K562 treated with DMSO at 1 percent for 12 hours (cell line): ENCODE data around the gene TMX3. TPM values are rescaled to one million over a fixed set of nuclear protein-coding genes. Genes with fewer than 3 reads are reported as not detected.

Experiments
- total RNA-seq: library from RNA; unstranded; fragments of 300-600 nt; gene quantifications from 2 replicates; pipeline ENCODE4 v1.2.3, GENCODE V29; 2022; ENCODE audit not compliant: insufficient read depth

TMX3 gene
- total RNA-seq, result 2.8 and 15.3 TPM in 2 replicates

GRCh38 chr18:68714712-68715496 lies at the start of gene TMX3:
TSS of gene TMX3 (minus strand) at chr18:68715108. CDS start at chr18:68714981, 127 bp downstream.

Other genes with a start within 250 kb of the TMX3 start
- 0.47 and 0.97 TPM in 2 replicates for gene CCDC102B, start 83.0 kb upstream of the TMX3 start, total RNA-seq